Gastroesophageal sphincter (tissue), 3 donors: ENCODE results near the gene SPATS2L.

Source experiments
- EP300 ChIP-seq: sonication (generic); formaldehyde crosslinking; IDR thresholded peaks from one replicate; pipeline ENCODE4 v1.6.1; 2017; ENCODE audit warnings: antibody characterized with exemption, mild to moderate bottlenecking
- POLR2A ChIP-seq, 2 donors: fragments of 450-650 bp; IDR thresholded peaks; one replicate each; pipeline ENCODE4 v1.6.1; 2017; ENCODE audit warnings: antibody characterized with exemption in 2 of 2, mild to moderate bottlenecking in 2 of 2, moderate library complexity in 1 of 2
- TF ChIP-seq, protein P1 (sequence below), 4 experiments: fragments of 200-600 bp in 2 of 4; fragments of 450-650 bp in 2 of 4; sonication (generic) in 1 of 4; IDR thresholded peaks; one replicate each; pipeline ENCODE4 v1.5.1; 2017 to 2019; ENCODE audit warnings: antibody characterized with exemption in 4 of 4, mild to moderate bottlenecking in 2 of 4, moderate library complexity in 2 of 4

DNA sequence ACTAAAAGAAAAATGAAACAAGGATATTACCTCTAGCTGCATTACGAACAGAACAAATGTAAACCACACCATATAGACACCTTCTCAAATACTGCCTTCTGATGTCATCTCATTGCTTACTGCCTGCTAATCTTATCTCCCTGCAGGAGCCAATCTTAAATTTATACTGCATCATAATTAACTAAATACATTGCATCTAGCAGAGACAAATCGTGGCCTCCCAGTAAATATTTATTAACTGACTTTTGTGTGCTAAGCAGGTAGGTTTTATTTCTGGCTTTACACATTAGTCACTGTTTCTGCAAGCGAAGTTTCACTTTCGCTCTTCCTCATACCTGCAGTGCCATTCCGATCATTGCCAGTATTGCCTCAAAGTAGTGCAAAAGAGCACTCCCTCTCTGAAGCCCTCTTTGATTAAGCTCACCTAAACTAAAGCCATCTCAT, 67.5 kb downstream of the SPATS2L start:
- TF ChIP-seq, protein P1, sequence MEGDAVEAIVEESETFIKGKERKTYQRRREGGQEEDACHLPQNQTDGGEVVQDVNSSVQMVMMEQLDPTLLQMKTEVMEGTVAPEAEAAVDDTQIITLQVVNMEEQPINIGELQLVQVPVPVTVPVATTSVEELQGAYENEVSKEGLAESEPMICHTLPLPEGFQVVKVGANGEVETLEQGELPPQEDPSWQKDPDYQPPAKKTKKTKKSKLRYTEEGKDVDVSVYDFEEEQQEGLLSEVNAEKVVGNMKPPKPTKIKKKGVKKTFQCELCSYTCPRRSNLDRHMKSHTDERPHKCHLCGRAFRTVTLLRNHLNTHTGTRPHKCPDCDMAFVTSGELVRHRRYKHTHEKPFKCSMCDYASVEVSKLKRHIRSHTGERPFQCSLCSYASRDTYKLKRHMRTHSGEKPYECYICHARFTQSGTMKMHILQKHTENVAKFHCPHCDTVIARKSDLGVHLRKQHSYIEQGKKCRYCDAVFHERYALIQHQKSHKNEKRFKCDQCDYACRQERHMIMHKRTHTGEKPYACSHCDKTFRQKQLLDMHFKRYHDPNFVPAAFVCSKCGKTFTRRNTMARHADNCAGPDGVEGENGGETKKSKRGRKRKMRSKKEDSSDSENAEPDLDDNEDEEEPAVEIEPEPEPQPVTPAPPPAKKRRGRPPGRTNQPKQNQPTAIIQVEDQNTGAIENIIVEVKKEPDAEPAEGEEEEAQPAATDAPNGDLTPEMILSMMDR (IDR thresholded peaks at IDR 0.05) = no peak
- TF ChIP-seq POLR2A (IDR thresholded peaks at IDR 0.05) = no peak
- TF ChIP-seq EP300 = no peak
